ENCODE results near the gene MMP25. TPM values are rescaled to one million over a fixed set of nuclear protein-coding genes. Genes with fewer than 3 reads are reported as not detected.

The MMP25 gene
- polyA plus RNA-seq, 3 donors, result 0.71 to 26.6 (median 2.6) TPM

DNA sequence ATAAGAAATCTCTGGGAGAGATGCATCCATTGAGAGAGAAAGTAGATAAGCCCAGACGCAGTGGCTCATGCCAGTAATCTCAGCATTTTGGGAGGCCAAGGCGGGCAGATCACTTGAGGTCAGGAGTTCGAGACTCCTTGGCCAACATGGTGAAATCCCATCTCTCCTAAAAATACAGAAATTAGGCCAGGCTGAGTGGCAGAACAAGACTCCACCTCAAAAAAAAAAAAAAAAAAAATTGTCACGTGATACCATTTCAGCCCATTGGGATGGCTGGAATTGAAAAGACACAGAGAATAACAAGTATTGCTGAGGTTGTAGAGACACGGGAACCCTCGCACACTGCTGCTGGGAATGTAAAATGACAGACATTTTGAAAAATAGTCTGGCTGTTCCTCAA is 16.2 kb downstream of the MMP25 start:
- Histone ChIP-seq H3K36me3 (replicated peaks in 1 of 2; ENCODE audit: control insufficient read depth in 1 of 2, insufficient read depth in 2 of 2, low read length in 2 of 2) (no peaks in the 10 kb centered on the region), H2AFZ (ENCODE audit: insufficient read depth, low read depth, low read length, poor library complexity, severe bottlenecking) (no peak overlapping the region), H3K9ac (ENCODE audit: insufficient read depth, low read length, poor library complexity, severe bottlenecking) (no peak overlapping the region), H3K79me2 (ENCODE audit: insufficient read depth, low read length) (no peaks in the 10 kb centered on the region), H3K4me1 (ENCODE audit: control insufficient read depth in 1 of 2, insufficient read depth in 2 of 2, low read length in 2 of 2) (peaks cover 34 to 39% of the 10 kb centered on the region in 2 donors), H3K27me3 (ENCODE audit: control insufficient read depth in 2 of 2, insufficient read depth in 2 of 2, low read length in 2 of 2) (no peaks in the 10 kb centered on the region), H3K4me2 (replicated peaks; ENCODE audit: extremely low read depth, low read length, poor library complexity, severe bottlenecking) (peak overlapping the region; percentile 17), H3K9me3 (replicated peaks in 1 of 2; ENCODE audit: control insufficient read depth in 1 of 2, insufficient read depth in 1 of 2, low read length in 2 of 2) (no peaks in the 10 kb centered on the region), H3K4me3 (replicated peaks in 1 of 3; ENCODE audit: low read depth in 2 of 3, low read length in 3 of 3) (no peak overlapping the region), H4K20me1 (ENCODE audit: insufficient read depth, low read length) (no peaks in the 10 kb centered on the region), H3K27ac (ENCODE audit: low read depth in 1 of 2, low read length in 2 of 2) (no peak overlapping the region)
- 67% methylated on average over 1 of the region's 6 CpGs for WGBS (ENCODE audit: insufficient coverage)
- Mint-ChIP-seq H3K9me3 (no peaks in the 10 kb centered on the region), H3K36me3 (peaks cover under 1% of the 10 kb centered on the region in 2 donors), H3K27me3 (ENCODE audit: low read depth in 3 of 3) (peaks cover 0 to 9% (median under 1%) of the 10 kb centered on the region in 3 donors), H3K4me1 (peaks cover 23% of the 10 kb centered on the region), H3K4me3 (no peak overlapping the region), H3K27ac (no peak overlapping the region)
- TF ChIP-seq CTCF (IDR thresholded peaks at IDR 0.05), result no peak
- intact Hi-C loops (cut with micrococcal nuclease), result loop anchor here in 1 of 2 donors (5.0 kb wide), 1 partner anchor 105 kb away; no protein-coding TSS in a partner anchor
- no peak for DNase-seq

- Histone ChIP-seq H3K27ac (ENCODE audit: low read depth in 1 of 2, low read length in 2 of 2) (no peak overlapping the region), H3K4me3 (replicated peaks in 1 of 3; ENCODE audit: low read depth in 2 of 3, low read length in 3 of 3) (no peak overlapping the region), H3K9me3 (replicated peaks in 1 of 2; ENCODE audit: control insufficient read depth in 1 of 2, insufficient read depth in 1 of 2, low read length in 2 of 2) (no peaks in the 10 kb centered on the region), H3K4me1 (ENCODE audit: control insufficient read depth in 1 of 2, insufficient read depth in 2 of 2, low read length in 2 of 2) (peaks cover 22 to 27% of the 10 kb centered on the region in 2 donors), H3K9ac (ENCODE audit: insufficient read depth, low read length, poor library complexity, severe bottlenecking) (no peak overlapping the region), H2AFZ (ENCODE audit: insufficient read depth, low read depth, low read length, poor library complexity, severe bottlenecking) (no peak overlapping the region), H4K20me1 (ENCODE audit: insufficient read depth, low read length) (no peaks in the 10 kb centered on the region), H3K4me2 (replicated peaks; ENCODE audit: extremely low read depth, low read length, poor library complexity, severe bottlenecking) (no peak overlapping the region), H3K36me3 (replicated peaks in 1 of 2; ENCODE audit: control insufficient read depth in 1 of 2, insufficient read depth in 2 of 2, low read length in 2 of 2) (no peaks in the 10 kb centered on the region), H3K79me2 (ENCODE audit: insufficient read depth, low read length) (no peaks in the 10 kb centered on the region), H3K27me3 (ENCODE audit: control insufficient read depth in 2 of 2, insufficient read depth in 2 of 2, low read length in 2 of 2) (no peaks in the 10 kb centered on the region)
- peaks cover 0 to 9% (median 0%) of the 10 kb centered on the region in 3 donors for H3K27me3 Mint-ChIP-seq (ENCODE audit: low read depth in 3 of 3)
- no peaks in the 10 kb centered on the region for H3K36me3 Mint-ChIP-seq
- DNase-seq, result no peak
- peaks cover 22% of the 10 kb centered on the region for H3K4me1 Mint-ChIP-seq
- intact Hi-C loops (cut with micrococcal nuclease), result loop anchor here in 1 of 2 donors (5.0 kb wide), 1 partner anchor 103 kb away; no protein-coding TSS in a partner anchor
- 100% methylated on average over 1 of the region's 8 CpGs for WGBS (ENCODE audit: insufficient coverage)
- no peak overlapping the region for H3K27ac Mint-ChIP-seq
- TF ChIP-seq CTCF (IDR thresholded peaks at IDR 0.05), result no peak
- H3K4me3 Mint-ChIP-seq, result no peak overlapping the region
- no peaks in the 10 kb centered on the region for H3K9me3 Mint-ChIP-seq
Measured at GRCh38 chr16:3063625-3064386, 17.4 kb downstream of the MMP25 start.
